HL-60 (cell line): ENCODE results near the gene KRTAP4-12.
"Not testable (repeated sequence)": the region's sequence is repeated elsewhere in the genome, so short reads cannot be mapped to it uniquely, and the experiment has no call there.

ENCODE experiments used
- DNase-seq, 2 experiments: peaks; one replicate each; pipeline ENCODE4 v3.0.0-alpha.2; 2010 to 2020; ENCODE audit warnings: low read depth in 1 of 2, low spot score in 1 of 2
- H3K27ac ChIP-seq: fragments of 250-450 bp; sonication (Bioruptor Pico); replicated peaks from 2 replicates; pipeline ENCODE4 v1.5.1; 2020; ENCODE audit warnings: mild to moderate bottlenecking, moderate library complexity
- H3K27me3 ChIP-seq: fragments of 250-450 bp; sonication (Bioruptor Pico); 2 replicates; pipeline ENCODE4 v1.5.1; 2021; ENCODE audit warnings: mild to moderate bottlenecking, moderate library complexity; ENCODE audit not compliant: insufficient read depth, poor library complexity, severe bottlenecking
- H3K4me3 ChIP-seq: replicated peaks from 2 replicates; pipeline ENCODE4 v1.5.1; 2011; ENCODE audit warnings: mild to moderate bottlenecking, control low read depth, low read length; ENCODE audit not compliant: insufficient read depth
- CTCF ChIP-seq: IDR thresholded peaks from one replicate; pipeline ENCODE4 v1.5.1; 2011; ENCODE audit warnings: low read length, control low read depth, inconsistent platforms; ENCODE audit not compliant: insufficient read depth
- GABPA ChIP-seq: IDR thresholded peaks from 2 replicates; pipeline ENCODE4 v1.6.1; 2012; ENCODE audit warnings: low read depth
- POLR2AphosphoS5 ChIP-seq: IDR thresholded peaks from 2 replicates; pipeline ENCODE4 v1.6.1; 2012; ENCODE audit warnings: low read depth
- REST ChIP-seq: IDR thresholded peaks from 2 replicates; pipeline ENCODE4 v1.6.1; 2012; ENCODE audit warnings: low read depth; ENCODE audit not compliant: insufficient replicate concordance
- SPI1 ChIP-seq: IDR thresholded peaks from 2 replicates; pipeline ENCODE4 v1.6.1; 2012; ENCODE audit warnings: low read depth, mild to moderate bottlenecking, borderline replicate concordance

The KRTAP4-12 gene

GRCh38 chr17:41108728-41109386, 15.1 kb downstream of the KRTAP4-12 start:
- H3K4me3 ChIP-seq = not testable (repeated sequence)

GRCh38 chr17:41107941-41108450, 16.0 kb downstream of the KRTAP4-12 start:
- DNase-seq = no peak
- H3K27me3 ChIP-seq = no peaks in the 10 kb centered on the region
- no peak overlapping the region for H3K4me3 ChIP-seq
- no peak for TF ChIP-seq SPI1
- no peak for TF ChIP-seq GABPA
- no peak for TF ChIP-seq CTCF
- no peak for TF ChIP-seq POLR2AphosphoS5
- TF ChIP-seq REST = no peak
- peak overlapping the region; percentile 33 for H3K27ac ChIP-seq

More at GRCh38 chr17:41108728-41109386, 15.1 kb downstream of the KRTAP4-12 start:
- DNase-seq, H3K27me3 ChIP-seq: not testable (repeated sequence)
- H3K27ac ChIP-seq = peak overlapping the region; percentile 33

- not testable (repeated sequence) for DNase-seq, H3K4me3 ChIP-seq, H3K27me3 ChIP-seq, H3K27ac ChIP-seq
Measured at GRCh38 chr17:41105347-41105746, 18.6 kb downstream of the KRTAP4-12 start, which contains the start of gene KRTAP4-9. KRTAP4-9 (plus strand) TSS chr17:41105389; CDS start chr17:41105389, 0 bp downstream.

GRCh38 chr17:41104386-41105038, 19.5 kb downstream of the KRTAP4-12 start:
- not testable (repeated sequence) for H3K4me3 ChIP-seq, DNase-seq, H3K27ac ChIP-seq, H3K27me3 ChIP-seq

GRCh38 chr17:41103896-41104295, 20.1 kb downstream of the KRTAP4-12 start:
- TF ChIP-seq GABPA = no peak
- TF ChIP-seq REST = no peak
- no peak for TF ChIP-seq POLR2AphosphoS5
- no peak for TF ChIP-seq CTCF
- TF ChIP-seq SPI1 = no peak
- Histone ChIP-seq H3K27me3 (no peaks in the 10 kb centered on the region), H3K4me3 (no peak overlapping the region), H3K27ac (no peak overlapping the region)
- no peak for DNase-seq
